HCT116 (cell line): ENCODE results near the gene LENG9.

ENCODE experiments used
- EGR1 ChIP-seq: IDR thresholded peaks from 2 replicates; pipeline ENCODE4 v1.6.1; 2012; ENCODE audit warnings: low read depth
- EZH2phosphoT487 ChIP-seq: fragments of 200-600 bp; IDR thresholded peaks from 2 replicates; pipeline ENCODE4 v1.6.1; 2018; ENCODE audit warnings: antibody characterized with exemption, borderline replicate concordance
- POLR2A ChIP-seq: IDR thresholded peaks from 2 replicates; pipeline ENCODE4 v1.7.0; 2011; ENCODE audit warnings: borderline replicate concordance; ENCODE audit not compliant: insufficient read depth, insufficient read length; ENCODE audit errors: extremely low read depth
- ZNF274 ChIP-seq: fragments of 200-500 bp; sonication (Bioruptor generic); IDR thresholded peaks from 2 replicates; pipeline ENCODE4 v1.6.1; 2014; ENCODE audit warnings: mild to moderate bottlenecking, low read depth, low read length, inconsistent platforms
- TF ChIP-seq, protein P1 (sequence below): IDR thresholded peaks from 2 replicates; pipeline ENCODE4 v1.6.1; 2012

DNA sequence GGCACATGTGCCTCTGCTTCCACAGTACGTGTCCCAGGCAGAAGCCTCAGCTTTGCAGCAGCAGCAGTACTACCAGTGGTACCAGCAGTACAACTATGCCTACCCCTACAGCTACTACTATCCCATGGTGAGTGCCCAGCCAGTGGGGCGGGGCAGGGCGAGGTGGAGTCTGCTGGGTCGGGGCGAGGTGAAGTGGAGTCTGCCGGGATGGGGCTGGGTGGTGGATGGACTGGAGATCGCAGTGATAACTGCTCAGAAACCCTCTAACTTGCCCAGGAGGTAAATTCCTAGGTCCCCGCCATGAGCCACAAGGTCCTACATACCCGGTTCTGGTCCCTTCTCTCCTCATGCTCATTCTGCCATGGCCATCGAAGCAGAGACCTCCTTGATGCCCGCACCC lies 11.0 kb downstream of the LENG9 start:
- TF ChIP-seq ZNF274 (no peak), EZH2phosphoT487 (no peak), EGR1 (no peak), POLR2A (no peak)
- TF ChIP-seq, protein P1, sequence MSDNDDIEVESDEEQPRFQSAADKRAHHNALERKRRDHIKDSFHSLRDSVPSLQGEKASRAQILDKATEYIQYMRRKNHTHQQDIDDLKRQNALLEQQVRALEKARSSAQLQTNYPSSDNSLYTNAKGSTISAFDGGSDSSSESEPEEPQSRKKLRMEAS: no peak
